ENCODE data around the gene DHRS1. TPM values are rescaled to one million over a fixed set of nuclear protein-coding genes. Genes with fewer than 3 reads are reported as not detected.
A peak's percentile ranks its signal among the peaks of the same experiment; 100 is the strongest.
"Not testable (repeated sequence)": the region's sequence is repeated elsewhere in the genome, so short reads cannot be mapped to it uniquely, and the experiment has no call there.

Gene DHRS1
- polyA plus RNA-seq, 2 of the 4 experiments (the other 2 are of a cell fraction) = 15.1 to 17.4 TPM

GRCh38 chr14:24246765-24247212 lies 52.8 kb downstream of the DHRS1 start (continued):
- TF ChIP-seq USF2 (IDR thresholded peaks at IDR 0.05) (no peak), JUN (IDR thresholded peaks at IDR 0.05) (no peak)

GRCh38 chr14:24245350-24245749 lies 54.2 kb downstream of the DHRS1 start:
- CTCF ChIA-PET = interaction anchor here (0.6 to 21.7 kb wide), 6 partner anchors 10 to 186 kb away, joined by 3 to 601 read pairs (median 4); partner anchors contain the start of genes CIDEB, DHRS1, LTB4R and LTB4R2
- not testable (repeated sequence) for H3K4me2 ChIP-seq; ATAC-seq; H3K27ac ChIP-seq; H3K9me3 ChIP-seq; FAIRE-seq; H3K4me3 ChIP-seq; DNase-seq (ENCODE audit: low read depth in 1 of 2, low spot score in 1 of 2)
- 88% methylated on average over 11 of the region's 11 CpGs for WGBS (ENCODE audit: missing lambda C conversion rate)
- POLR2A ChIA-PET = interaction anchor here (3.9 kb wide), 1 partner anchor 26 kb away, joined by 15 read pairs; the partner anchor contains the start of gene RABGGTA
- peaks cover 11% of the 10 kb centered on the region for H3K4me1 ChIP-seq

- POLR2A ChIA-PET = interaction anchor here (0.8 to 2.5 kb wide), 12 partner anchors 8 to 194 kb away, joined by 3 to 53 read pairs (median 16); partner anchors contain the start of genes CBLN3, CHMP4A, CIDEB and DHRS1
- CTCF ChIA-PET = interaction anchor here (0.7 to 21.7 kb wide), 29 partner anchors 10 to 200 kb away, joined by 3 to 601 read pairs (median 7); partner anchors contain the start of genes CIDEB, DHRS1, GMPR2 and IPO4
- DNase-seq (ENCODE audit: low read depth in 1 of 2, low spot score in 1 of 2) (no peak), FAIRE-seq (no peak), ATAC-seq (no peak)
- H3K27ac ChIP-seq = peak overlapping the region; percentile 89 to 99
- 68% methylated on average over 10 of the region's 10 CpGs for WGBS (ENCODE audit: missing lambda C conversion rate)
- TF ChIP-seq FOXS1 (CRISPR knock-in tag; IDR thresholded peaks at IDR 0.05) = no peak
- no peak for TF ChIP-seq ZNF302 (CRISPR knock-in tag; IDR thresholded peaks at IDR 0.05)
- TF ChIP-seq GATA3 (IDR thresholded peaks at IDR 0.05; ENCODE audit: borderline replicate concordance) = no peak
- TF ChIP-seq EHF (CRISPR knock-in tag; IDR thresholded peaks at IDR 0.05) = no peak
- TF ChIP-seq HEYL (CRISPR knock-in tag; IDR thresholded peaks at IDR 0.05) = no peak
- H3K4me1 ChIP-seq = peaks cover 11% of the 10 kb centered on the region
- H3K9me3 ChIP-seq = no peaks in the 10 kb centered on the region
- peak overlapping the region; percentile 78 for H3K4me2 ChIP-seq
- peak overlapping the region; percentile 64 for H3K4me3 ChIP-seq
Measured at GRCh38 chr14:24243336-24243836, 56.2 kb downstream of the DHRS1 start.

- H3K27ac ChIP-seq = peak overlapping the region; percentile 89 to 99
- no peak for TF ChIP-seq KDM5A (IDR thresholded peaks at IDR 0.05)
- no peak for TF ChIP-seq CHD4 (IDR thresholded peaks at IDR 0.05; ENCODE audit: borderline replicate concordance)
- no peak for TF ChIP-seq ZSCAN20 (CRISPR knock-in tag; IDR thresholded peaks at IDR 0.05)
- no peak for TF ChIP-seq JUN (IDR thresholded peaks at IDR 0.05)
- TF ChIP-seq RCOR1 (IDR thresholded peaks at IDR 0.05; ENCODE audit: low read depth, low read length) = no peak
- TF ChIP-seq JUNB (IDR thresholded peaks at IDR 0.05) = no peak
- TF ChIP-seq RARB (CRISPR knock-in tag; IDR thresholded peaks at IDR 0.05) = no peak
- no peak for TF ChIP-seq HOXB5 (CRISPR knock-in tag; IDR thresholded peaks at IDR 0.05)
- no peak for TF ChIP-seq SREBF2 (IDR thresholded peaks at IDR 0.05)
- no peak for TF ChIP-seq SMC3 (IDR thresholded peaks at IDR 0.05)
- TF ChIP-seq MAX (IDR thresholded peaks at IDR 0.05) = no peak
- TF ChIP-seq CEBPB (IDR thresholded peaks at IDR 0.05) = no peak
- no peak for TF ChIP-seq ZC3H11A (IDR thresholded peaks at IDR 0.05)
- TF ChIP-seq EHMT2 (IDR thresholded peaks at IDR 0.05; ENCODE audit: low read depth) = no peak
- TF ChIP-seq MAFK (IDR thresholded peaks at IDR 0.05; ENCODE audit: partially characterized antibody) = no peak
- TF ChIP-seq NR3C1 (IDR thresholded peaks at IDR 0.05) = no peak
- no peak for TF ChIP-seq USF2 (IDR thresholded peaks at IDR 0.05)
- no peak for TF ChIP-seq NPAS2 (CRISPR knock-in tag; IDR thresholded peaks at IDR 0.05; ENCODE audit: borderline replicate concordance)
- no peak for TF ChIP-seq REST (IDR thresholded peaks at IDR 0.05)
- no peak for TF ChIP-seq HDAC2 (IDR thresholded peaks at IDR 0.05)
- WGBS (ENCODE audit: missing lambda C conversion rate) = 6% methylated on average over 17 of the region's 39 CpGs
- peaks cover 11% of the 10 kb centered on the region for H3K4me1 ChIP-seq
- ChIA-PET POLR2A (interaction anchor here (0.6 to 2.5 kb wide), 32 partner anchors 8 to 200 kb away, joined by 3 to 53 read pairs (median 5); partner anchors contain the start of genes CBLN3, CHMP4A, CIDEB and DHRS1), CTCF (interaction anchor here (0.6 to 21.7 kb wide), 32 partner anchors 9 to 195 kb away, joined by 3 to 601 read pairs (median 5); partner anchors contain the start of genes CIDEB, DHRS1, GMPR2 and IPO4)
- DNase-seq (ENCODE audit: low read depth in 1 of 2, low spot score in 1 of 2) (peak in 1 of 2 experiments; percentile 97), FAIRE-seq (no peak), ATAC-seq (peak; percentile 89 to 93)
- H3K9me3 ChIP-seq = no peaks in the 10 kb centered on the region
- H3K4me2 ChIP-seq = peak overlapping the region; percentile 78
- H3K4me3 ChIP-seq = peak overlapping the region; percentile 64
Measured at GRCh38 chr14:24241829-24242443, 57.6 kb downstream of the DHRS1 start.

All from A549 (cell line).